ENCODE measurements around the gene KRT78. TPM values are rescaled to one million over a fixed set of nuclear protein-coding genes. Genes with fewer than 3 reads are reported as not detected.

The KRT78 gene
- total and polyA plus RNA-seq, 2 of the 13 experiments (the other 11 are each of a cell fraction or from before 2014, with no cell fraction given): not detected

DNA sequence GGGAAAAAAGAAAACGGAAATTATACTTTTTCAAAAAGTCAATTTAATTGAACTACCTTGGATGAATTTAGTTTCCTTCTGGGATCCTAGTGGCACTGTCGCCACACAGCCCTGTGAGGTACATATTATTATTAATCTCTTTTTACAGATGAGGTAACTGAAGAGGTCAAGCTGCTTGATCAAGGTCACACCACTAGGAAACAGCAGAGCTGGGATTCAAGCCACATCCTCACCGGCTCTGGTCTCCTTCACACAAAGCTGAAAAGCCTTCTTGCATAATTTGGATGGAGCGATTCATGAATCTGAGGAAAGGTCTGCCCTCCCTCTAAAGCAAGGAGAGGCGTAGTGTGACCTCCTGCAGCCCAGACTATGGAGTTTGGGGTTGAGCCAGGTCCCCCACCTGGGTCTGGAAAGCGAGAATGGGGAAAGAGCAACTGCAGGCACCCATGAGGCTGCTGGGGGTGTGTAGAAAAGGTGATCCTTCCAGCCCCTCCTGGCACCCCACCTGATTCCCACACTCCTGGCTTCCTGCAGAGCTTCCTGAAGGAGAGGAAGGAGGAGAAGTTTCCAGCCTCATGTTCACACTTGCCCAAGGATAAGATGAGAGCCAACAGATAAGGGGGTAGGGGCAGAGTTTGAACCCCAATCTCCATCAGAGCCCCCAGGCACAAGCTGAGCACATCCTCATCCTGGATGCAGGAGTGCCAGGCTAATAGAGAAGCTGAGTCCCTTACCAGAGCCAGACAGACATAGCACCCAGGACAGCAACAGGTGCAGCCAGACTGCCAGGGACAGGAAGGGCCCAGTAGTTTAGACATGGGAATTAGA lies 10.8 kb downstream of the KRT78 start (continued):
- TF ChIP-seq, protein P1, sequence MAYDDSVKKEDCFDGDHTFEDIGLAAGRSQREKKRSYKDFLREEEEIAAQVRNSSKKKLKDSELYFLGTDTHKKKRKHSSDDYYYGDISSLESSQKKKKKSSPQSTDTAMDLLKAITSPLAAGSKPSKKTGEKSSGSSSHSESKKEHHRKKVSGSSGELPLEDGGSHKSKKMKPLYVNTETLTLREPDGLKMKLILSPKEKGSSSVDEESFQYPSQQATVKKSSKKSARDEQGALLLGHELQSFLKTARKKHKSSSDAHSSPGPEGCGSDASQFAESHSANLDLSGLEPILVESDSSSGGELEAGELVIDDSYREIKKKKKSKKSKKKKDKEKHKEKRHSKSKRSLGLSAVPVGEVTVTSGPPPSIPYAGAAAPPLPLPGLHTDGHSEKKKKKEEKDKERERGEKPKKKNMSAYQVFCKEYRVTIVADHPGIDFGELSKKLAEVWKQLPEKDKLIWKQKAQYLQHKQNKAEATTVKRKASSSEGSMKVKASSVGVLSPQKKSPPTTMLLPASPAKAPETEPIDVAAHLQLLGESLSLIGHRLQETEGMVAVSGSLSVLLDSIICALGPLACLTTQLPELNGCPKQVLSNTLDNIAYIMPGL (CRISPR knock-in tag; IDR thresholded peaks at IDR 0.05; ENCODE audit: borderline replicate concordance in 1 of 2, low read depth in 1 of 2): no peak
- TF ChIP-seq, protein P2, sequence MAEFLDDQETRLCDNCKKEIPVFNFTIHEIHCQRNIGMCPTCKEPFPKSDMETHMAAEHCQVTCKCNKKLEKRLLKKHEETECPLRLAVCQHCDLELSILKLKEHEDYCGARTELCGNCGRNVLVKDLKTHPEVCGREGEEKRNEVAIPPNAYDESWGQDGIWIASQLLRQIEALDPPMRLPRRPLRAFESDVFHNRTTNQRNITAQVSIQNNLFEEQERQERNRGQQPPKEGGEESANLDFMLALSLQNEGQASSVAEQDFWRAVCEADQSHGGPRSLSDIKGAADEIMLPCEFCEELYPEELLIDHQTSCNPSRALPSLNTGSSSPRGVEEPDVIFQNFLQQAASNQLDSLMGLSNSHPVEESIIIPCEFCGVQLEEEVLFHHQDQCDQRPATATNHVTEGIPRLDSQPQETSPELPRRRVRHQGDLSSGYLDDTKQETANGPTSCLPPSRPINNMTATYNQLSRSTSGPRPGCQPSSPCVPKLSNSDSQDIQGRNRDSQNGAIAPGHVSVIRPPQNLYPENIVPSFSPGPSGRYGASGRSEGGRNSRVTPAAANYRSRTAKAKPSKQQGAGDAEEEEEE (CRISPR knock-in tag; IDR thresholded peaks at IDR 0.05; ENCODE audit: borderline replicate concordance): no peak
- TF ChIP-seq, protein P3, sequence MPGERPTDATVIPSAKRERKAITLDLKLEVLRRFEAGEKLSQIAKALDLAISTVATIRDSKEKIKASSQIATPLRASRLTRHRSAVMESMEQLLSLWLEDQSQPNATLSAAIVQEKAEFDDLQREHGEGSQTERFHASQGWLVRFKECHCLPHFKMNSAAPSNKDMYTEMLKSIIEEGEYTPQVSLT (CRISPR knock-in tag; IDR thresholded peaks at IDR 0.05; ENCODE audit: borderline replicate concordance, low read depth): no peak
- no peak for TF ChIP-seq CBX1 (IDR thresholded peaks at IDR 0.05; ENCODE audit: low read depth)

DNA sequence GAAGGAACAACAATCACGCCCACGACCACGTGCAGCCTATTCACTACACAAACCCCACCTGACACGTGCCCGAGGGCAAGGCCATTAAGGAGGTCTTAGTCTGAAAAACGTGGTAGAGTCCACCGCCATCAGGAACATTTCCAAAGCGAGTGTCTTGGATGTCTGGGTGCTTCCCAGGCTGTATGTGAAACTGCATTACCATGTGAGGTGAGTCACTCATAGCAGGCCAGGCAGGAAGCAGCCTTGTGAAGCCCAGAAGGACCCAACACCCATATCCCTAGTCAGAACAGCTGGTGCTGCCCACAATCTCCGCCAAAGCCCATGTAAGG lies 11.4 kb downstream of the KRT78 start:
- FAIRE-seq (no peak), ATAC-seq (no peak), DNase-seq (ENCODE audit: low spot score) (no peak)
- intact Hi-C loops (cut with micrococcal nuclease; ENCODE audit: unreplicated experiment): no loop called here
- Histone ChIP-seq H3K9me3 (ENCODE audit: low read length) (no peaks in the 10 kb centered on the region), H3K4me2 (ENCODE audit: low read depth, low read length) (no peak overlapping the region), H2AFZ (ENCODE audit: low read length) (no peak overlapping the region), H3K4me3 (replicated peaks in 1 of 3; ENCODE audit: insufficient read depth in 1 of 3, low read depth in 2 of 3, low read length in 3 of 3) (no peak overlapping the region), H3K27me3 (ENCODE audit: control insufficient read depth in 1 of 2, insufficient read depth in 2 of 2, low read length in 2 of 2) (peaks cover 6 to 70% of the 10 kb centered on the region in 2 experiments), H3K36me3 (replicated peaks in 1 of 2; ENCODE audit: control insufficient read depth in 1 of 2, insufficient read depth in 2 of 2, low read length in 2 of 2) (no peaks in the 10 kb centered on the region), H3K27ac (ENCODE audit: extremely low read length, insufficient read depth, low read length) (no peak overlapping the region), H3K4me1 (ENCODE audit: insufficient read depth, low read length) (no peaks in the 10 kb centered on the region), H3K9ac (ENCODE audit: insufficient read depth, low read depth, low read length) (no peak overlapping the region), H4K20me1 (ENCODE audit: insufficient read depth, low read length) (no peaks in the 10 kb centered on the region), H3K79me2 (ENCODE audit: insufficient read depth, low read length) (no peaks in the 10 kb centered on the region)
- TF ChIP-seq, protein P4, sequence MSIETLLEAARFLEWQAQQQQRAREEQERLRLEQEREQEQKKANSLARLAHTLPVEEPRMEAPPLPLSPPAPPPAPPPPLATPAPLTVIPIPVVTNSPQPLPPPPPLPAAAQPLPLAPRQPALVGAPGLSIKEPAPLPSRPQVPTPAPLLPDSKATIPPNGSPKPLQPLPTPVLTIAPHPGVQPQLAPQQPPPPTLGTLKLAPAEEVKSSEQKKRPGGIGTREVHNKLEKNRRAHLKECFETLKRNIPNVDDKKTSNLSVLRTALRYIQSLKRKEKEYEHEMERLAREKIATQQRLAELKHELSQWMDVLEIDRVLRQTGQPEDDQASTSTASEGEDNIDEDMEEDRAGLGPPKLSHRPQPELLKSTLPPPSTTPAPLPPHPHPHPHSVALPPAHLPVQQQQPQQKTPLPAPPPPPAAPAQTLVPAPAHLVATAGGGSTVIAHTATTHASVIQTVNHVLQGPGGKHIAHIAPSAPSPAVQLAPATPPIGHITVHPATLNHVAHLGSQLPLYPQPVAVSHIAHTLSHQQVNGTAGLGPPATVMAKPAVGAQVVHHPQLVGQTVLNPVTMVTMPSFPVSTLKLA (IDR thresholded peaks at IDR 0.05): peak; percentile 28; the same call in 1 of the 2 replicates
- TF ChIP-seq RELA (CRISPR knock-in tag; IDR thresholded peaks at IDR 0.05): no peak
- BruUV-seq (replicated peaks): no TSS peak
- POLR2A ChIA-PET: no interaction called here
- in situ Hi-C loops (cut with HindIII; ENCODE audit: extremely low pct_ligation_motif_present, low pct_unique_long_range_greater_than_20kb): no loop called here
- 3% methylated on average over 9 of the region's 9 CpGs for WGBS (ENCODE audit: low lambda C conversion rate)
- CTCF ChIA-PET (ENCODE audit: low intra/inter-chr PET ratio, low total read pairs): no interaction called here
